Measurements from ENCODE around the gene EPB41L3.

The EPB41L3 gene

DNA sequence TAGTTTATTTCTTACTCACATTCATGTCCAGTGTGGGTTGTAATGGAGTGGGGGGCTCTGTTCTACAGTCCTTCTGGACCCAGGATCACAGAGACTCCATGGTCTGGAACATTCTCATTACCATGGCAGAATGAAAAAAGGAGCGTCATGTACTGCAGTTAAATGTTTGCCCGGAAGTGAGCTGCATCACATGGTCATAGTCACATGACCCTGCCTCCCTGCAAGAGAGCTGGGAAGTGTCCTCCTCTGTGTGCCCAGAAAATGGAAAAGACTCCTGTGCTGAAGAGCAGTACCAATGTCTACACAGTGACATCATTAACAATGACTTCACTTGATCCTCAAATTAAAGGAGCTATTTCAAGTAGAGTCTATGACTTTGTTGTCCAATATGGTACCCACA is 174.3 kb downstream of the EPB41L3 start:
- H3K4me3 ChIP-seq (ENCODE audit: low read length), result no peak overlapping the region
- TF ChIP-seq, protein P1, sequence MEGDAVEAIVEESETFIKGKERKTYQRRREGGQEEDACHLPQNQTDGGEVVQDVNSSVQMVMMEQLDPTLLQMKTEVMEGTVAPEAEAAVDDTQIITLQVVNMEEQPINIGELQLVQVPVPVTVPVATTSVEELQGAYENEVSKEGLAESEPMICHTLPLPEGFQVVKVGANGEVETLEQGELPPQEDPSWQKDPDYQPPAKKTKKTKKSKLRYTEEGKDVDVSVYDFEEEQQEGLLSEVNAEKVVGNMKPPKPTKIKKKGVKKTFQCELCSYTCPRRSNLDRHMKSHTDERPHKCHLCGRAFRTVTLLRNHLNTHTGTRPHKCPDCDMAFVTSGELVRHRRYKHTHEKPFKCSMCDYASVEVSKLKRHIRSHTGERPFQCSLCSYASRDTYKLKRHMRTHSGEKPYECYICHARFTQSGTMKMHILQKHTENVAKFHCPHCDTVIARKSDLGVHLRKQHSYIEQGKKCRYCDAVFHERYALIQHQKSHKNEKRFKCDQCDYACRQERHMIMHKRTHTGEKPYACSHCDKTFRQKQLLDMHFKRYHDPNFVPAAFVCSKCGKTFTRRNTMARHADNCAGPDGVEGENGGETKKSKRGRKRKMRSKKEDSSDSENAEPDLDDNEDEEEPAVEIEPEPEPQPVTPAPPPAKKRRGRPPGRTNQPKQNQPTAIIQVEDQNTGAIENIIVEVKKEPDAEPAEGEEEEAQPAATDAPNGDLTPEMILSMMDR (IDR thresholded peaks at IDR 0.05; ENCODE audit: insufficient read depth, low read depth, low read length, missing control alignments), result no peak

DNA sequence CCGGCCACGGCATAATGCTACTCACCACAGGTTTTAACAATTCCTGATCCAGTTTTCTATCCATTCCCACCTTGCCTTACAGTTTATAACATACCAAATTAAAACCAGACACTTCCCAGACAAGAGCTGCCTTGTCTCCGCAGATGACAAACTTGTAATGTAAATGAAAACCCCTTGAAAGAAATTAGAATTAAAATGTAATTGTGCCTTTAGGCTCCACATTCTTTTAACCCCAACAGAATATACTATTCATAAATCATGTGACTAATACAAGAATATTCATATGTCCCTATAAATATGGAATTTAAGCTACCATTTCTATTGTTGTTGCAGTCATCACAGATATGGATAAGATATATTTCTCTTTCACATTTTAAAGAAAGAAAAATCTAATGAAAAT is 178.4 kb downstream of the EPB41L3 start:
- no peak overlapping the region for H3K4me3 ChIP-seq (ENCODE audit: low read length)
- TF ChIP-seq, protein P1 (IDR thresholded peaks at IDR 0.05; ENCODE audit: insufficient read depth, low read depth, low read length, missing control alignments), result no peak
- DNase-seq (ENCODE audit: low read depth), result no peak

More for the DNA sequence above, 174.3 kb downstream of the EPB41L3 start:
- no peak for DNase-seq (ENCODE audit: low read depth)

DNA sequence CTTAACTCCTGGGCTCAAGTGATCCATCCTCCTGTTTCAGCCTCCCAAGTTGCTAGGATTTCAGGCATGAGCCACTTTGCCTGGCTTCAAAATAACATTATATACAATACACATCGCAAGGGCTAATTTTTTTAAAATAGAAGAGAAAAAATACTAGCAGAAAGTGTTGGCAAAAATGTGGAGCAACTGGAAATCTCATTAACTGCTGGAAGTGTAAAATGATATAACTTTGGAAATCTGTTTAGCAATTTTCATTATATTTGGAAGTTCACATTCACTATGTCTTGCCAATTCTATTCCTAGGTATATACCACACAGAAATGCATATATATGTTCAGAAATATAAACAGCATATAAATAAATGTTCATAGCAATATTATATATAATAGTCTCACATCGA is 193.2 kb downstream of the EPB41L3 start:
- no peak for DNase-seq (ENCODE audit: low read depth)
- TF ChIP-seq, protein P1 (IDR thresholded peaks at IDR 0.05; ENCODE audit: insufficient read depth, low read depth, low read length, missing control alignments), result no peak
- H3K4me3 ChIP-seq (ENCODE audit: low read length), result no peak overlapping the region

Measured in epithelial cell of esophagus (primary cell).